Measurements from ENCODE around the gene LYPD6. TPM values are rescaled to one million over a fixed set of nuclear protein-coding genes. Genes with fewer than 3 reads are reported as not detected.

Gene LYPD6
- total and polyA plus RNA-seq, 2 donors (not counting 3 experiments of a cell fraction or from before 2014, with no cell fraction given) = 3.0 to 4.0 TPM

DNA sequence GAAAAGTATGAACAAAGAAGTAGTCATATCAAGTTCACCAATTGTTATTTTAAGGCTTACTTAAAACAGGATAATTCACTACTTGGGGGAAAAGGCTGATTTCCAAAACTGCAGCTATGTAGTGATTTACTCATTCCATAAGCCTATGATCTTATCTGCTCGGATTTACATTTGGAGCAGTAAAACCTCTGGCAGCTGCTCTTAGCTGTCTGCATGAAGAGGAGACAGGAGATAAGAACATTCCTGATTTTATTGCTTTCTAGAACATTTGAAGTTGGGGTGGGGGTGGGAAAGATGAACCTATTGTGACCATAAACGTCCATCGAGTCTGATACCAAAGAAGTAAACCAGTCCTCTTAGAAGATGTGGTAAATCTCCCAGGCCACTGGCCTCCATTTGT is 136.2 kb downstream of the LYPD6 start:
- no peak for FAIRE-seq
- DNase-seq (ENCODE audit: low read depth, low spot score) = no peak
- no TSS peak for BruUV-seq (replicated peaks)
- Histone ChIP-seq H3K4me2 (ENCODE audit: insufficient read depth, low read length) (no peak overlapping the region), H3K9ac (replicated peaks; ENCODE audit: extremely low read depth, insufficient read depth, low read length) (no peak overlapping the region), H3K27me3 (ENCODE audit: control insufficient read depth in 2 of 2, insufficient read depth in 2 of 2, low read length in 2 of 2) (no peaks in the 10 kb centered on the region), H4K20me1 (replicated peaks; ENCODE audit: control insufficient read depth, extremely low read depth, insufficient read depth, low read length) (no peaks in the 10 kb centered on the region), H2AFZ (ENCODE audit: low read depth, low read length) (no peak overlapping the region), H3K4me1 (ENCODE audit: control insufficient read depth, extremely low read depth, insufficient read depth, low read length) (no peaks in the 10 kb centered on the region), H3K9me1 (replicated peaks; ENCODE audit: control insufficient read depth, extremely low read depth, insufficient read depth, low read length) (no peaks in the 10 kb centered on the region), H3K4me3 (replicated peaks in 1 of 3; ENCODE audit: insufficient read depth in 1 of 3, low read depth in 1 of 3, low read length in 3 of 3) (no peak overlapping the region), H3K79me2 (ENCODE audit: control insufficient read depth, insufficient read depth, low read length) (no peaks in the 10 kb centered on the region), H3K27ac (ENCODE audit: insufficient read depth, low read depth, low read length) (no peak overlapping the region), H3K9me3 (replicated peaks; ENCODE audit: control insufficient read depth, insufficient read depth, low read length) (no peaks in the 10 kb centered on the region), H3K36me3 (ENCODE audit: control insufficient read depth in 2 of 2, extremely low read depth in 1 of 2, insufficient read depth in 2 of 2, low read length in 2 of 2) (no peaks in the 10 kb centered on the region)
- ChIA-PET CTCF (no interaction called here), POLR2A (no interaction called here)
- intact Hi-C loops (cut with micrococcal nuclease) = no loop called here
- dilution Hi-C loops (cut with MboI; ENCODE audit: extremely low pct_ligation_motif_present, low sequenced_read_pairs) = no loop called here
- TF ChIP-seq GATA2 (IDR thresholded peaks at IDR 0.05; ENCODE audit: insufficient read depth, insufficient read length, low read depth, low read length) (no peak), POLR2AphosphoS5 (IDR thresholded peaks at IDR 0.05; ENCODE audit: insufficient read depth, low read depth, low read length) (no peak), FOS (IDR thresholded peaks at IDR 0.05; ENCODE audit: borderline replicate concordance, insufficient read depth, low read length) (no peak), MYC (IDR thresholded peaks at IDR 0.05; ENCODE audit: low read depth, low read length) (no peak), POLR2A (IDR thresholded peaks at IDR 0.05; ENCODE audit: low read depth, low read length) (no peak), JUN (IDR thresholded peaks at IDR 0.05; ENCODE audit: borderline replicate concordance, insufficient read depth, insufficient read length, low read depth) (no peak), EZH2 (IDR thresholded peaks at IDR 0.05; ENCODE audit: borderline replicate concordance, low read depth, low read length, severe bottlenecking) (no peak)
- TF ChIP-seq, protein P1, sequence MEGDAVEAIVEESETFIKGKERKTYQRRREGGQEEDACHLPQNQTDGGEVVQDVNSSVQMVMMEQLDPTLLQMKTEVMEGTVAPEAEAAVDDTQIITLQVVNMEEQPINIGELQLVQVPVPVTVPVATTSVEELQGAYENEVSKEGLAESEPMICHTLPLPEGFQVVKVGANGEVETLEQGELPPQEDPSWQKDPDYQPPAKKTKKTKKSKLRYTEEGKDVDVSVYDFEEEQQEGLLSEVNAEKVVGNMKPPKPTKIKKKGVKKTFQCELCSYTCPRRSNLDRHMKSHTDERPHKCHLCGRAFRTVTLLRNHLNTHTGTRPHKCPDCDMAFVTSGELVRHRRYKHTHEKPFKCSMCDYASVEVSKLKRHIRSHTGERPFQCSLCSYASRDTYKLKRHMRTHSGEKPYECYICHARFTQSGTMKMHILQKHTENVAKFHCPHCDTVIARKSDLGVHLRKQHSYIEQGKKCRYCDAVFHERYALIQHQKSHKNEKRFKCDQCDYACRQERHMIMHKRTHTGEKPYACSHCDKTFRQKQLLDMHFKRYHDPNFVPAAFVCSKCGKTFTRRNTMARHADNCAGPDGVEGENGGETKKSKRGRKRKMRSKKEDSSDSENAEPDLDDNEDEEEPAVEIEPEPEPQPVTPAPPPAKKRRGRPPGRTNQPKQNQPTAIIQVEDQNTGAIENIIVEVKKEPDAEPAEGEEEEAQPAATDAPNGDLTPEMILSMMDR (IDR thresholded peaks at IDR 0.05; ENCODE audit: extremely low read depth in 1 of 2, insufficient read depth in 1 of 2, low read depth in 1 of 2, low read length in 2 of 2) = no peak
- TF ChIP-seq, protein P2, sequence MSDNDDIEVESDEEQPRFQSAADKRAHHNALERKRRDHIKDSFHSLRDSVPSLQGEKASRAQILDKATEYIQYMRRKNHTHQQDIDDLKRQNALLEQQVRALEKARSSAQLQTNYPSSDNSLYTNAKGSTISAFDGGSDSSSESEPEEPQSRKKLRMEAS (IDR thresholded peaks at IDR 0.05; ENCODE audit: insufficient read depth, insufficient read length) = no peak

Data from endothelial cell of umbilical vein (primary cell).